ENCODE data around the gene PEX7. TPM values are rescaled to one million over a fixed set of nuclear protein-coding genes. Genes with fewer than 3 reads are reported as not detected.
"Not testable (repeated sequence)": the region's sequence is repeated elsewhere in the genome, so short reads cannot be mapped to it uniquely, and the experiment has no call there.

Gene PEX7
- total RNA-seq, 1 experiment from 2014 or later, result 23.1 TPM

DNA sequence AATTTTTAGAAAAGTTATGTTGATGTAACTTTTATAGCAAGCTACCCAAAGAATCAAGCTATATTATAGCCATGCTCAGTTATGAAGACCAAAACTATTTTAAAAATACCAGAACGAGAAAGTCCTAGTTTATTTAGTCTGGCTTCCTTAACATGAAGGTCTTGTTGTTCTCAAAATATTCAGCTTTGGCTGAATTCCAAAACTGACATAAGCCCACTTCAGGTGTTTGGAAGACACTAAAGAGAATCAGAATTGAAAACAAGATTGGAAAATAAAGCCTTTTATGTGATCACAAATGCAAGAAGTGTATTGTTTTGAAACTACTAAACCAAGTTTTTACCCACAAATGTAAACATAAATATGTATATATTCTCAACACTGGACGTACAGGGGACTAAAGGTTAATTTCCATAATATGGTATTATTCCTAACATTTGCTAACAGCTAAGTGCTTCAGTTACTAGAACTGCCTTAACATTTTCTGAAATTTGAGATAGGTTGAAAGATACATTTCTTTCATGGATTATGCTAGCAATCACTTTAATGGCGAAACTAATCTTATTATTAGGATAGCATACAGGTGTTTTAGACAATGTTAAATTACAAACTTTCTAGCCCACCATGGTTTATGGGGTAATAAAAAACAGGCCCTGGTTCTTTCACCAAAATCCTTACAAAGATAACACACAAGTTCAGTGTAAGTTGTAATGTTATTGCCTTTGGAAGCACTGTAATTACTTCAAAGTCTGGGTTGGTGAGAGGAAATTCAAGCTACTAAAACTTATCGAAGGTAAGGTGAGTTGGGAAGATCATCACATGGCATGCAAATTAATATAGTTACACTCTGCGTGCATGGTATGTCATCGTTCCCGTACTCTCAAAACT is 31.7 kb upstream of the PEX7 start:
- no peak for DNase-seq (ENCODE audit: low read depth)

DNA sequence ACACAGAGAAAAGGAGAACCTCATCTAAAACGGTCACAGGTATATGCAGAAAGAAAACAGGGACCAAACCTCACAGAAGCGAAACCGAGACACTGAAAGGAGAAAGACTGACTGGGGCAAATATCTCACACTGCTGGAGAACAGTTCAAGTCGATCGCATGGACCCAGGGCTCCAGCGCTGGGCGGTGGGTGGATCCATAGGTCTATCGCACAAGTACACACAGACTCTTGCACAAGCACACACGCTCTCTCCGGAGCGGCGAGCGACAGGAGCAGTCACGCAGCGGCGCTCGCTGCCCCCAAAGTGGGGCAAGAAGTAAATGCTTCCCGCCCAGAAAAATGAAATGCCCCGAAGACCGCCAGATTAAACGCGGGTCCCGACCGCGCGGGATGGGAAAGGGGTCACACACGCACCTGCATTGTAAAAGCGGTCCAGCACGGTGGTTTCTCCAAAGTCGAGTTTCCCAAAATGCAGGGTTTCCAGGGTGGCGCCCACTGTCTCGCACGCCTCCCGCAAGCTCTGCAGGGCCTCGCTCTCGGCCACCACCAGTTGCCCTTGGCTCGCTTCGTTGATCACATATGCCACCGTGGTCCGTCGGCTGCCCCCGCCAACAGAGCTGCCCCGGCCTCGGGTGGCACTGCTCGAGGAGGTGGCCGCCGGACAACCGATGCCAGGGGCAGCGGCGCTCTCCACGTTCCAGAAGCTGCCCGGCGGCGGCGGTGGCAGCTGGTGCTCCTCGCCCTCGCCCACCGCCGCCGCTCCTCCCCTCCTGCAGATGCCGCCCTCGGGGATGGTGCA is 30.9 kb upstream of the PEX7 start:
- DNase-seq (ENCODE audit: low read depth), result peak; percentile 79

DNA sequence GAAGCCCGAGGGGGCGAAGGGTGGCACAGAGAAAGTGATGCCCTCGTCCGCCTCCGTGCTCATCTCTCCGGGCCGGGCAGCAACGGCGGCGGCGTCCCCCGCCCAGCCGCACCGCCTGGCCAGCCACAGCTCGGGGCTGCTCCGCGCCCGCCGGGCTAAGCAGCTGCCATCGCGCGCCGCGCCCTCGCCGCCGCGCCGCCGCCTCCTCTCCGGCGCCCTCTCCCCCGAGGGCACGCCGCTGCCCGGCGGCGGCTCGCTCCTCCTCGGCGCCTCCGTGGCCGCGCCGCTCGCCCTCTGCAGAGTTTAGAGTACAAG is 30.3 kb upstream of the PEX7 start:
- DNase-seq (ENCODE audit: low read depth), result no peak

DNA sequence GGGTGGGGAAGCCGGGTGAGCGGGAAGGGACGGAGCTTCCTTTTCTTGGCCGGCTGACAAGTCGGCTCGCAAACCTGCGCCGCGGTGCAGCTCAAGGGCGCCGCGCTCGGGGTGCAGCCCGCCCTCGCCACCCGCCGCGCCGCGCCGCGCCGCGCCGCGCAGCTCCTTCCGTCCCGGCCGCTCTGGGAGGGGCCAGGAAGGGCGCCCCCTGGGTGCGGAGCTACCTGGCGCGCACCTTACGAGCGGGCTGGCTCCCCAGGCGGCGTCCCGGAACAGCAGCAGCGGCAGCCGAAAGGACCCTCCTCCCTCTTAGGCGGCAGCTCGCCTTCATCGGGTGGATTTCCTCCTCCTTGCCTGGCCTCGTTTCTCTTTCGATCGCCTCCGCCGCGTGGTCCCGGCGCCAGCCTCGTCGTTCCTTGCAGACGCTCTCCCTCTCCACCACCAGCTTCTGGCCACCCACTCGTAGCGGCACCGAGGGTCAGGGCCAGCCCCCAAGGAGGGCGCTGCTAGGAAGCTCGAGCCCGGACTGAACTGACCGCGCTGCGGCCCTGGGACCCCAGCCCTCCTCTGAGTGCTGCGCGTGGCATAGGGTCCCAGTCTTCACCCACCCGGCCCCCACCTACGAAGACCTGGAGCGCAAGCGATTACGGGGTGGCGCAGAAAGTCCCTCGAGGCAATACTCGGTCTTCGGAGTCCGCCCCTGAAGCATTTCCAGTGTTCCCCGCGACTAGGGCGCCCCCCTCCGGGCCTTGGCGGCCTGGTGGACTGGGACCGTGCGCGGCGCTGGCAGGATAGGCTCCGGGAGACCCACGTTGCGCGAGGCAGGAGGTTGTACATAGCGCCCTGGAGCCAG is 29.8 kb upstream of the PEX7 start, which contains the start of gene MAP3K5:
Gene MAP3K5 (minus strand): TSS at position 68 of the 853 bp plus-strand sequence. CDS start 320 bp downstream, outside the sequence.
- DNase-seq (ENCODE audit: low read depth), result peak; percentile 90

DNA sequence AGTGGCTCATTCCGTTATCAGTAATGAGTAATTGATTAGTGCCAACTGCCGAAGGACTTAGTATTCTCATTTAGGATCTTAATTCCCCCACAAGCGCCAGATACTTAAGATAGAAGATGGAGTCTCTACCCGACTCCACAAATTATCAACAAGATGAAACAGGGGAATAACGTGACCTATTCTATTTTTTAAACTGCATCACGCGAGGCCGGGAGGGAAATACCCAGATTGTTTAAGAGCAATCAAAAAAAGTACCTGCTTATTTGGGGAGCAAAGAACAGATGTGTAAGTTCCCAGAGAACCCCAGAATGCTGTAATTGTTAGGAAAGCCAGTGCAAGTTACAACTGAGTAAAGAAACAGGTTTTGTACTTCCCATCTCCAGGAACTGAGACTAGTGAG is 29.0 kb upstream of the PEX7 start:
- no peak for DNase-seq (ENCODE audit: low read depth)

DNA sequence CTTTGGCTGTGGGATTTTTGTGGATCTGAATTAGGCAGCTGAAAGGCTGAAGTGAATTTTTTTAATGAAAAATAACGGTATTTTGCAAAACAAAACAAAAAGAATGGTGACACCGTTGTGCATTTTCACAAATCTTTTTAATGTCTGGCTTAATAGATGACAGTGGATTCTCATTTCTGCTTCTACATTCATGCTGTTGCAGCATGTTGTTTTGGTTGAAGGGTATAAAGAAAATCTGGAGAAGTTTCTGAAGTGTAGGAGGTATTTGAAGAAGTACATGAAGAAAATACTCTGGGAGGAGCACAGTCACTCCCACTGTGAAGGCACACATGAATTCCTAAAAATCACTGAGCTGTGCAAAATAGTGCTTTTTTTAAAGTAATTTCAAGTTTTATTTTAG is 27.0 kb upstream of the PEX7 start:
- DNase-seq (ENCODE audit: low read depth), result no peak

DNA sequence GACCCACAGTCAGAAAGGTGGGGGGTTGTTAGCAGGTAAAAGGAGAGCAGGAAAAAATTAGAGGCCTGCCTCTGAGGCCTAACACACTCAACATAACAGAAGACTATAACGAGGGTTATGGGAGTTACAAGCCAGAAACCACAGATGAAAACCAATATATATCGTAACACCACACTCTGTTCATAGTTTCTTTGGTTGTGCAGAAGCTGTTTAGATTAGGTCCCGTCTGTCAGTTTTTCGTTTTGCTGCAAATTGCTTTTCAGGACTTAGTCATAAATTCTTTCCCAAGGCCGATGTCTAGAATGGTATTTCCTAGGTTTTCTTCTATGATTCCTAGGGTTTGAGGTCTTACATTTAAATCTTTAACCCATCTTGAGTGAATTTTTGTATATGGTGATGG is 26.4 kb upstream of the PEX7 start:
- no peak for DNase-seq (ENCODE audit: low read depth)

DNA sequence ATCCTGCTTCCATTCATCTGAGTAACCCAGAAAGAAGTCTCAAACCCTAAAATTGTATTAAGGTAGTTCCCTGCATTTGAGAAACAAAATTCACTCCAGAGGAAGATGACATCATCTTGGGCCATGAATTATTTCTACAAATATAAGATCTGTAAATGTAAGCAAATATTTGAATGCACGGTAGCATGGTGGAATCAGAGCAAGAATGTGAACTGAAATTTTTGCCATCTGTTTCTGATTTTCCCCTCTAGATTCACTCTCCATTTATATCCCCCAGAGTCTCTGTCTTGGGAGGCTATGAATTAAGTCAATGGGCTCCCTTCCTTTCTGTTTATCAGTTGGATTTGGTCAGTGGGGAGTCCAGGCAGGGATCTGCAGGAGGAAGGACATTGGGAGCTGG is 24.3 kb upstream of the PEX7 start:
- no peak for DNase-seq (ENCODE audit: low read depth)

DNA sequence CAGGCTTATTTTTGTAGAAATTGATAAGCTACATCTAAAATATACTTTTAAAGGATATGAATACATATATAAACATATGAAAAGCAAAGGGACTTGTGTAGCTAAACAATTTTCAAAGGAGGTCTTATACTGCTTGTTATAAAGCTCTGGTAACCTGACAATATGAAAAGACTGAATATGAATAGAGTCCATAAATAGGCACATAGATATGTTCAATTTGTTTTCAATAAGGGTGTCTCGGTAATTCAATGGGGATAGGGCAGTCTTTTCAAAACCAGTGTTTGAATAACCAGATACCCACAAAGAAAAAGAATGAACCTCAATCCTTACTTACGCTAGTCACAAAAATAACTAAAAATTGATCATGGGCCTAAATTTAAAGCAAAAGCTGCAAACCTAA is 20.8 kb upstream of the PEX7 start:
- no peak for DNase-seq (ENCODE audit: low read depth)

DNA sequence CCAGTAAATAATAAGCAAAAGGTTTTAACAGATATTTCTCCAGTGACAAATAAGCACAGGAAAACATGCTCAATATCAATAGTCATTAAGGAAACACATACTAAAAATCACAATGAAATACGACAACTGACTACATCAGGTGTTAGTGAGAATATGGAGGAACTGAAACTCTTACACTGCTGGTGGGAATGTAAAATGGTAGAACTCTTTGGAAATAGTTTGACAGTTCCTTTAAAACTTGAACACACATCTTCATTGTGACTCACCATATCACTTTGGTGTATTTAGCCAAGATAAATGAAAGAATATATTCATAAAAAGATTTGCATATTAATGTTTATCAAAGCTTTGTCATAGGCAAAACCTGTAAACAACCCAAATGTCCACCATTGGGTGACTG is 18.8 kb upstream of the PEX7 start:
- DNase-seq (ENCODE audit: low read depth), result no peak

DNA sequence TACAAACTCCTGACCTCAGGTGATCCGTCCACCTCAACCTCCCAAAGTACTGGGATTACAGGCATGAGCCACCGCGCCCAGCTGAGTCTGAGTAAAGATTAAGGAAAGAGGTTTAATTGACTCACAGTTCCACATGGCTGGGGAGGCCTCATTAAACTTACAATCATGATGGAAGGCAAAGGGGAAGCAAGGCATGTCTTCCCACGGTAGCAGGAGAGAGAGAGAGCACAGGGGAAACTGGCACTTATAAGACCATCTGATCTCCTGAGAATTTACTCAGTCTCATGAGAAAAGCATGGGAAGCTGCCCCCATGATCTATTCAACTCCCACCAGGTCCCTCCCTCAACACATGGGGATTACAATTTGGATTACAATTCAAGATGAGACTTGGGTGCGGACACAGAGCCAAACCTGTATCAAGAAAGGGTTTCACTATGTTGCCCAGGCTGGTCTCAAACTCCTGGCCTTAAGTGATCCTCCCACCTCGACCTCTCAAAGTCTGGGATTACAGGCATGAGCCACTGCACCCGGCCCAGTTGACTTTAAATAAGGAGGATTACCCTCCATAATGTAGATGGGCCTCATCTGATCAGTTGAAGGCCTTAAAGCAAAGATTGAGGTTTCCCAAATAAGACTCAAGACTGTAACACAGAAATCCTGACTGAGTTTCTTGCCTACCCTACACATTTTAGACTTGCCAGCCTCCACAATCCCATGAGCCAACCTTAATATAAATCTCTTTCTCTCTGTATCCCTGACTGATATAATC is 13.1 kb upstream of the PEX7 start:
- no peak for DNase-seq (ENCODE audit: low read depth)

DNA sequence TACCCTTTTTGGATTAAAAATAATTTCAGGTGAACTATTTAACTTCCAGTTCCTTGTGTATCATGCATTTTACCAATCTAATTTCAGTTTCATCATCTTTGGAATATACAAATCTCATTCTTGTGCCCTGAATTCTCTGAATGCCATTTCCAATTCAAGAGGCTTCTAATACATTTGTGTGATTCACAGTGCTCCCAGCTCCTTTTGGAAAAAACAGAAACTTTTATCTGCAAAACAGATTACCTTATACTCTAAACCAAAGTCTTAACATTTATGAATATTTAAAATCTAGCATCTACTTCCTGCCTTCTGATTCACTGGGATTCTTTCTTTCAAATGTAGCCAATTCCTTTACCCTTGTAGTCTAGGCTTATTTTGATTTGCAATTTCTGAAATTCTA is 11.1 kb upstream of the PEX7 start:
- DNase-seq (ENCODE audit: low read depth), result no peak

DNA sequence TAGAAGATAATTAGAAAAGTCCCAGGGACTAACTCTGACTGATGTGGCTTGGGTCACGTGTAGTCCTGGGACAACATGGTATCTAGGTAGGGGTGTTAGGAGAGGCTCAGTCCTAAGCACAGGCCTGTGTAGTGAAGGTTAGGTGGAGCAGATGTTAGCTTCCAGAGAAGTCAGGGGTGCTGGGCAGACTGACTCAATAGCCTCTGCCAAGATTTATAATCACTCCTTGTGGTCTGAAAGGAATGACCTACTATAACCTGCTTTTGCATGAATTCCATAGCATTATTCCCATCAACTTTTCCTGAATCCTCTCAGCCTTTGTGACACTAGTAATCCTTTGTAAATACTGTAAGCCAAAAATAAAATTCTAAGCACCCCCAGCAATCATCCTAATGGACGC is 10.2 kb upstream of the PEX7 start:
- no peak for DNase-seq (ENCODE audit: low read depth)

DNA sequence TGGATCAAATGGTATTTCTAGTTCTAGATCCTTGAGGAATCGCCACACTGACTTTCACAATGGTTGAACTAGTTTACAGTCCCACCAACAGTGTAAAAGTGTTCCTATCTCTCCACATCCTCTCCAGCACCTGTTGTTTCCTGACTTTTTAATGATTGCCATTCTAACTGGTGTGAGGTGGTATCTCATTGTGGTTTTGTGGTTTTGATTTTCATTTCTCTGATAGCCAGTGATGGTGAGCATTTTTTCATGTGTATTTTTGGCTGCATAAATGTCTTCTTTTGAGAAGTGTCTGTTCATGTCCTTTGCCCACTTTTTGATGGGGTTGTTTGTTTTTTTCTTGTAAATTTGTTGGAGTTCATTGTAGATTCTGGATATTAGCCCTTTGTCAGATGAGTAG is 6.8 kb upstream of the PEX7 start:
- DNase-seq (ENCODE audit: low read depth), result not testable (repeated sequence)

DNA sequence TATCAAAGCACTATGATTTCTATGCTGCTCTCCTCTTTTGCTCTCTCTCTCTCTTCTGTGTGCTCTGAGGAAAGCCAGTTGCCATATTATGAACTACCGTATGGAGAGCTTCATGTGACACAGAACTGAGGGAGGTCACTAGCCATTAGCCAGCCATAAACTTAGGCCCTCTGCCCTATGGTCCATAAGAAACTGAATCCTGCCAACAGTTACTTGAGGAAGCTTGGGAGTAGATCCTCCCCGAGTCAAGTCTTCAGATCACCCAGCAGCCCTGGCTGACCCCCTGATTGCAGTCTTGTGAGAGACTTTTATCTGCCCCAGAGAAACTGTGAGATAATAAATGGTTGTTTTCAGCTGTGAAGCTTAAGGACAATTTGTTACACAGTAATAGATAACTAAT is 5.7 kb upstream of the PEX7 start:
- DNase-seq (ENCODE audit: low read depth), result no peak

DNA sequence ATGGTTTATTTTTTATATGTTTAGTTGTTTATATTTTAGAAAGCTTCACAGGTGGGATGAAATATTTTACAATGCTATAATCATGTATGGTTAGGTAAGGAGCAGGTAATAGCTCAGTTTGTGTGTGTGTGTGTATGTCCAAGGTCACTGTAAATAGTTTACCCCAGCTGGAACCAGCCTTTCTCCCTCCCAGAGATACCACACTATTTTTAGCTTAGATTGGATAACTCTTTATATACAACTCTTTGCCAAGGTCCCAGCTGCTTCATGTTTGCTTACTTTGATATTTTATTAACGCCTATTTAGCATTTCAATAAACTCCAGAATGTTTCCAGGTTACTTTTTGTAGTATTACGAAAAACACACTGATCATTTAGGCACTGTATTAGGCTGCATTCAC is 1.8 kb upstream of the PEX7 start:
- no peak for DNase-seq (ENCODE audit: low read depth)

DNA sequence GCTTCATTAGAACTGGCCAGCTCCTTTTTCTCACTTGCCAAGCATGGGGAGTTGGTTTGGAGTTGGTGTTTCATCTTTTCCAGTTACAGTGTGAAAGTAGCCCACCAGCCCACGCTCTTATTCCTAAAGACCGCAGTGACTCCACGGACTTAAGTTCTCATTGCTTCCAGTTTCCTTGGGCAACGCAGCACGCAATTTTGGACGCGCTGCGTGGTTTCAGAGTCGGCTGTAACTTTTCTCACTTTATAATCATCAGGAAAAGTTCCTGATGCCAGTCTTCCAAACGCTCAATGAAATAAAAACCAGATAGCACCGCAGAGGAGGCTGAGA is 381 bp upstream of the PEX7 start:
- DNase-seq (ENCODE audit: low read depth), result no peak

DNA sequence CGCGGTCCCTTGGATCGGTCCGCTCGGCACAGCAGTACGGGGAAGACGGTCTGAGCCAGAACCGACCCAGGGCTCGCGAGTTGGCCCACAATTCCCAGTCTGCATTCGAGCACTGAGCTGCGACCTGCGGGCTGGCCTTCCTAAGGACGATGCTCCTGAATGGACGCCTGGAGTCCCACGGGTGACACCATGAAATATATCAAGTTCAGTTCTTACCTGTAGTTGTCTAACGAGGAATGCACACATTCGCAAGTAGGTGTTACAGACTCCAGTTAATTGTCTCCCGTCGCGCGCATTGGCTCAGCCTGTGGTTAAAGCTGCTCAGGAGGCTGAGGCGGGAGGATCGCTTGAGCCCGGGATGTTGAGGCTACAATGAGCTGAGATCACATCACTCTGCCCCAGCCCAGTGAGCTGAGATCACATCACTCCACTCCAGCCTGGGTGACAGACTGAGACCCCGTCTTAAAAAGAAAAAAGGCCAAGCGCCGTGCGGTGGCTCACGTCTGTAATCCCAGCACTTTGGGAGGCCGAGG is 802 bp downstream of the PEX7 start:
- DNase-seq (ENCODE audit: low read depth), result no peak

DNA sequence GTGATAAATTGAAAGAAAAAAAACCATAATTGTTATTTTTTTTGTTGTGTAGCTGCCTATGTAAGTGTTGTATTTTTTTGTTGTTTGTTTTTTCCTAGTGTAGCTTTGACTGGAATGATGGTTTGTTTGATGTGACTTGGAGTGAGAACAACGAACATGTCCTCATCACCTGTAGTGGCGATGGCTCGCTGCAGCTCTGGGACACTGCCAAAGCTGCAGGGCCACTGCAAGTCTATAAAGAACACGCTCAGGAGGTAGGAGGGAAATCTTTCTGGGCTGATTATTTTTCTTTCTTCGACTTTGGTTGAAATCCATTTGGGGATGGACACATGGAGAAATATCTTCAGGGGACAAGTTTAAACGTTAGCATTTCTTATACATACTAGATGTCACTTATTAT is 3.8 kb downstream of the PEX7 start:
- no peak for DNase-seq (ENCODE audit: low read depth)

DNA sequence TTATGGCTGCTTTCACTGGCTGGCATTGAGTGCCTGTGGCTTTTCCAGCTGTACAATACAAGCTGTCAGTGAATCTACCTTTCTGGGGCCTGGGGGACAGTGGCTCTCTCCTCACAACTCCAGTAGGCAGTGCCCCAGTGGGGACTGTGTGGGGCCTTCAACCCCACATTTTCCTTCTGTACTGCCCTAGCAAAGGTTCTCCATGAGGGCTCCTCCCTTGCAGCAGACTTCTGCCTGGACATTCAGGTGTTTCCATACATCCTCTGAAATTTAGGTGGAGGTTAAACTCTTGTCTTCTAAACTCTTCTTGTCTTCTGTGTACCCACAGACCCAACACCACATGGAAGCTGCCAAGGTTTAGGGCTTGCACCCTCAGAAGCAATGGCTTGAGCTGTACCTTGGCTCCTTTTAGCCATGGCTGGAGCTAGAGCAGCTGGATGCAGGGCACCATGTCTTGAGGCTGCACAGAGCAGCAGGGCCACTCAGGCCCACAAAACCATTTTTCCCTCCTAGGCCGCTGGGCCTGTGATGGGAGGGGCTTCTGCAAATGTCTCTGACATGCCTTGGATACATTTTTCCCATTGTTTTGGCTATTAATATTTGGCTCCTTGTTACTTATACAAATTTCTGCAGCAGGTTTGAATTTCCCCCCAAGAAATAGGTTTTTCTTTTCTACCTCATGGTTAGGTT is 9.6 kb downstream of the PEX7 start:
- no peak for DNase-seq (ENCODE audit: low read depth)

All from M059J (cell line).